ENCODE results near the gene TF. TPM values are rescaled to one million over a fixed set of nuclear protein-coding genes. Genes with fewer than 3 reads are reported as not detected.

The TF gene
- polyA plus RNA-seq, 1 of the 3 experiments (the other 2 are of a cell fraction), result 0.08 TPM

DNA sequence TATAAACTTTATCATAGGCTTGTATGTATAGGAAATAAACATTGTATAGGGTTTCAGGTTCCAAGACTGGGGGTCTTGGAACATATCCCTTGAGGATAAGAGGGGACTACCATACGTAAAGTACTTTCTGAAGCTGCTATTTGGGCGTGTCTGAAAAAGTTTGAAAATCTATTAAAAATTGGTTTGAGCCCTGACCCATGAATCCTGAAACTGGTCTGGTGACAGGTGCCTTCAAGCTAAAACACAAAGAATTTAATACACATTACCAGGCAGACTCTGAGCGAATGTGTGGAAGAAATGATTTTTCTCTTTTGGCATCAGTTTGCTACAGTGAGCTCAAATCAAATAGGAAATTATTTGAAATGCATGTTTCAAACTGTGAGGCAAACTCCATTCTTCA, 16.3 kb downstream of the TF start (continued):
- TF ChIP-seq TEAD4 (IDR thresholded peaks at IDR 0.05; ENCODE audit: borderline replicate concordance, insufficient read depth) (no peak), FOXJ3 (CRISPR knock-in tag; IDR thresholded peaks at IDR 0.05) (no peak), RXRA (IDR thresholded peaks at IDR 0.05; ENCODE audit: borderline replicate concordance, low read depth) (no peak), POLR2AphosphoS5 (IDR thresholded peaks at IDR 0.05; ENCODE audit: low read depth, low read length) (no peak), JUND (IDR thresholded peaks at IDR 0.05) (no peak), TAF1 (IDR thresholded peaks at IDR 0.05; ENCODE audit: borderline replicate concordance, low read depth, low read length) (no peak)
- TF ChIP-seq, protein P1, sequence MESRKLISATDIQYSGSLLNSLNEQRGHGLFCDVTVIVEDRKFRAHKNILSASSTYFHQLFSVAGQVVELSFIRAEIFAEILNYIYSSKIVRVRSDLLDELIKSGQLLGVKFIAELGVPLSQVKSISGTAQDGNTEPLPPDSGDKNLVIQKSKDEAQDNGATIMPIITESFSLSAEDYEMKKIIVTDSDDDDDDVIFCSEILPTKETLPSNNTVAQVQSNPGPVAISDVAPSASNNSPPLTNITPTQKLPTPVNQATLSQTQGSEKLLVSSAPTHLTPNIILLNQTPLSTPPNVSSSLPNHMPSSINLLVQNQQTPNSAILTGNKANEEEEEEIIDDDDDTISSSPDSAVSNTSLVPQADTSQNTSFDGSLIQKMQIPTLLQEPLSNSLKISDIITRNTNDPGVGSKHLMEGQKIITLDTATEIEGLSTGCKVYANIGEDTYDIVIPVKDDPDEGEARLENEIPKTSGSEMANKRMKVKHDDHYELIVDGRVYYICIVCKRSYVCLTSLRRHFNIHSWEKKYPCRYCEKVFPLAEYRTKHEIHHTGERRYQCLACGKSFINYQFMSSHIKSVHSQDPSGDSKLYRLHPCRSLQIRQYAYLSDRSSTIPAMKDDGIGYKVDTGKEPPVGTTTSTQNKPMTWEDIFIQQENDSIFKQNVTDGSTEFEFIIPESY (IDR thresholded peaks at IDR 0.05; ENCODE audit: borderline replicate concordance, low read depth), result no peak

- H4K20me1 ChIP-seq (ENCODE audit: insufficient read depth), result no peaks in the 10 kb centered on the region
- no peak overlapping the region for H3K27ac ChIP-seq (ENCODE audit: low read depth in 2 of 2, low read length in 1 of 2)
- TF ChIP-seq TEAD4 (IDR thresholded peaks at IDR 0.05; ENCODE audit: borderline replicate concordance, insufficient read depth) (no peak), FOXM1 (IDR thresholded peaks at IDR 0.05; ENCODE audit: low read depth) (no peak), MXI1 (IDR thresholded peaks at IDR 0.05; ENCODE audit: low read depth, low read length) (no peak), NRF1 (IDR thresholded peaks at IDR 0.05; ENCODE audit: low read depth, low read length) (no peak), RXRA (IDR thresholded peaks at IDR 0.05; ENCODE audit: borderline replicate concordance, low read depth) (no peak), REST (IDR thresholded peaks at IDR 0.05; ENCODE audit: low read depth, low read length) (no peak), NFIC (IDR thresholded peaks at IDR 0.05; ENCODE audit: borderline replicate concordance) (no peak), GATA2 (CRISPR knock-in tag; IDR thresholded peaks at IDR 0.05) (no peak), CTCF (IDR thresholded peaks at IDR 0.05) (no peak), YY1 (IDR thresholded peaks at IDR 0.05; ENCODE audit: low read depth) (no peak), SIN3A (IDR thresholded peaks at IDR 0.05; ENCODE audit: borderline replicate concordance, low read depth, low read length) (no peak)
- TF ChIP-seq, protein P2, sequence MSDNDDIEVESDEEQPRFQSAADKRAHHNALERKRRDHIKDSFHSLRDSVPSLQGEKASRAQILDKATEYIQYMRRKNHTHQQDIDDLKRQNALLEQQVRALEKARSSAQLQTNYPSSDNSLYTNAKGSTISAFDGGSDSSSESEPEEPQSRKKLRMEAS (IDR thresholded peaks at IDR 0.05; ENCODE audit: low read depth), result no peak
- TF ChIP-seq, protein P3, sequence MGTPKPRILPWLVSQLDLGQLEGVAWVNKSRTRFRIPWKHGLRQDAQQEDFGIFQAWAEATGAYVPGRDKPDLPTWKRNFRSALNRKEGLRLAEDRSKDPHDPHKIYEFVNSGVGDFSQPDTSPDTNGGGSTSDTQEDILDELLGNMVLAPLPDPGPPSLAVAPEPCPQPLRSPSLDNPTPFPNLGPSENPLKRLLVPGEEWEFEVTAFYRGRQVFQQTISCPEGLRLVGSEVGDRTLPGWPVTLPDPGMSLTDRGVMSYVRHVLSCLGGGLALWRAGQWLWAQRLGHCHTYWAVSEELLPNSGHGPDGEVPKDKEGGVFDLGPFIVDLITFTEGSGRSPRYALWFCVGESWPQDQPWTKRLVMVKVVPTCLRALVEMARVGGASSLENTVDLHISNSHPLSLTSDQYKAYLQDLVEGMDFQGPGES (IDR thresholded peaks at IDR 0.05; ENCODE audit: low read depth, low read length), result no peak
- no peak overlapping the region for H3K4me3 ChIP-seq (ENCODE audit: low read depth in 2 of 2, low read length in 1 of 2)
- no peaks in the 10 kb centered on the region for H3K9me2 ChIP-seq
- H3K36me3 ChIP-seq (replicated peaks in 1 of 2; ENCODE audit: control insufficient read depth in 1 of 2, insufficient read depth in 2 of 2, low read length in 1 of 2), result no peaks in the 10 kb centered on the region
- no peaks in the 10 kb centered on the region for H3K79me2 ChIP-seq (ENCODE audit: insufficient read depth)
- H3K4me1 ChIP-seq (ENCODE audit: control insufficient read depth in 1 of 2, insufficient read depth in 2 of 2, low read depth in 1 of 2, low read length in 1 of 2), result peaks cover 0 to 2% of the 10 kb centered on the region in 2 experiments; a peak in 1 of 4 replicates
- 66% methylated on average over 6 of the region's 6 CpGs for WGBS (ENCODE audit: low lambda C conversion rate)
- no peak overlapping the region for H3K9ac ChIP-seq
- DNase-seq, result no peak
- H3F3A ChIP-seq (replicated peaks; ENCODE audit: insufficient read depth), result no peaks in the 10 kb centered on the region
- POLR2A ChIA-PET, result no interaction called here
- H2AFZ ChIP-seq (ENCODE audit: low read depth), result no peak overlapping the region
- CTCF ChIA-PET, result interaction anchor here (0.7 kb wide), 1 partner anchor 418 kb away, joined by 4 read pairs; no protein-coding TSS in a partner anchor
- H3K4me2 ChIP-seq, result no peak overlapping the region
- no peaks in the 10 kb centered on the region for H3K9me3 ChIP-seq
- no peaks in the 10 kb centered on the region; the same call in 1 of the 2 replicates for H3K27me3 ChIP-seq (ENCODE audit: insufficient read depth)
These were observed 17.8 kb downstream of the TF start for GRCh38 chr3:133763797-133764683.
